HepG2 (cell line): Measurements from ENCODE around the gene ZNF444. TPM values are rescaled to one million over a fixed set of nuclear protein-coding genes. Genes with fewer than 3 reads are reported as not detected.

Source experiments
- ARID2 ChIP-seq: sonication (generic); formaldehyde crosslinking; IDR thresholded peaks from 2 replicates; pipeline ENCODE4 v1.8.1; 2022; ENCODE audit warnings: mild to moderate bottlenecking, missing genetic modification reagents, borderline replicate concordance
- ATF2 ChIP-seq: sonication (generic); formaldehyde crosslinking; IDR thresholded peaks from 2 replicates; pipeline ENCODE4 v1.4.0; 2020; ENCODE audit warnings: missing genetic modification reagents
- CREB3 ChIP-seq: sonication (generic); formaldehyde crosslinking; IDR thresholded peaks from 2 replicates; pipeline ENCODE4 v1.5.0; 2020; ENCODE audit warnings: missing genetic modification reagents
- GFI1 ChIP-seq: sonication (generic); formaldehyde crosslinking; IDR thresholded peaks from 2 replicates; pipeline ENCODE4 v1.5.0; 2020; ENCODE audit warnings: missing genetic modification reagents, mild to moderate bottlenecking, borderline replicate concordance
- HNF4G ChIP-seq, 2 experiments: sonication (generic) in 1 of 2; formaldehyde crosslinking in 1 of 2; IDR thresholded peaks; 2 replicates each; pipeline versions ENCODE4 v1.4.0 to v1.6.1; 2011 to 2020; ENCODE audit warnings: borderline replicate concordance in 2 of 2, low read depth in 2 of 2, mild to moderate bottlenecking in 2 of 2, low read length in 1 of 2, missing genetic modification reagents in 1 of 2, moderate library complexity in 1 of 2
- MAZ ChIP-seq, 2 experiments: sonication (generic) in 1 of 2; formaldehyde crosslinking in 1 of 2; IDR thresholded peaks; 2 replicates each; pipeline versions ENCODE4 v1.5.0 to v1.6.1; 2012 to 2020; ENCODE audit warnings: low read depth in 2 of 2, mild to moderate bottlenecking in 2 of 2, borderline replicate concordance in 1 of 2, improper control_type of control experiment in 1 of 2, low read length in 1 of 2, missing genetic modification reagents in 1 of 2, moderate library complexity in 1 of 2
- MEIS1 ChIP-seq: sonication (generic); formaldehyde crosslinking; IDR thresholded peaks from 2 replicates; pipeline ENCODE4 v1.9.0; 2021; ENCODE audit warnings: mild to moderate bottlenecking, missing genetic modification reagents, moderate library complexity, borderline replicate concordance
- RNF219 ChIP-seq: sonication (generic); formaldehyde crosslinking; IDR thresholded peaks from 2 replicates; pipeline ENCODE4 v1.5.0; 2020; ENCODE audit warnings: mild to moderate bottlenecking, missing genetic modification reagents
- STAG1 ChIP-seq: sonication (generic); formaldehyde crosslinking; IDR thresholded peaks from 2 replicates; pipeline ENCODE4 v1.4.0; 2020; ENCODE audit warnings: missing genetic modification reagents
- TAF15 ChIP-seq: fragments of 200-400 bp; formaldehyde crosslinking; IDR thresholded peaks from one replicate; pipeline ENCODE4 v1.6.1; 2018; ENCODE audit warnings: mild to moderate bottlenecking, low read depth, low read length; ENCODE audit not compliant: poor library complexity, severe bottlenecking
- ZNF10 ChIP-seq: sonication (generic); formaldehyde crosslinking; IDR thresholded peaks from 2 replicates; pipeline ENCODE4 v1.4.0; 2020; ENCODE audit warnings: mild to moderate bottlenecking, low read depth, missing genetic modification reagents, borderline replicate concordance
- ZNF460 ChIP-seq: sonication (generic); formaldehyde crosslinking; IDR thresholded peaks from 2 replicates; pipeline ENCODE4 v1.5.1; 2020; ENCODE audit warnings: missing genetic modification reagents, mild to moderate bottlenecking, borderline replicate concordance
- ZNF772 ChIP-seq: sonication (generic); formaldehyde crosslinking; IDR thresholded peaks from 2 replicates; pipeline ENCODE4 v1.5.0; 2020; ENCODE audit warnings: mild to moderate bottlenecking, missing genetic modification reagents
- polyA plus RNA-seq, 8 experiments: library from polyadenylated mRNA; depleted of rRNA in 3 of 8; stranded (reverse) in 7 of 8; unstranded in 1 of 8; fragments of >200 nt; fragmentation: Illumina TruSeq in 4 of 8; extraction: Trizol in 4 of 8; gene quantifications; 2 replicates each; pipeline versions ENCODE4 v1.2.1 to v1.2.3, GENCODE V29; 2011 to 2016; ENCODE audit warnings: low read depth in 4 of 8, missing spikeins in 1 of 8, mixed read lengths in 1 of 8; ENCODE audit not compliant: insufficient read depth in 1 of 8
- total RNA-seq, 5 experiments: library from RNA; depleted of rRNA; stranded (reverse); fragments of >200 nt; fragmentation: Illumina TruSeq; extraction: Trizol; gene quantifications; 2 replicates each; pipeline ENCODE4 v1.2.3, GENCODE V29; 2016; ENCODE audit warnings: low read depth in 1 of 5
- TF ChIP-seq, protein P1 (sequence below): sonication (generic); formaldehyde crosslinking; IDR thresholded peaks from 2 replicates; pipeline ENCODE4 v1.9.0; 2021; ENCODE audit warnings: missing genetic modification reagents, borderline replicate concordance
- TF ChIP-seq, protein P2 (sequence below): sonication (generic); formaldehyde crosslinking; IDR thresholded peaks from 2 replicates; pipeline ENCODE4 v1.9.0; 2021; ENCODE audit warnings: missing genetic modification reagents, borderline replicate concordance

The ZNF444 gene
- total and polyA plus RNA-seq, 2 of the 13 experiments (the other 11 are each of a cell fraction or from before 2014, with no cell fraction given): 27.4 to 30.3 TPM

DNA sequence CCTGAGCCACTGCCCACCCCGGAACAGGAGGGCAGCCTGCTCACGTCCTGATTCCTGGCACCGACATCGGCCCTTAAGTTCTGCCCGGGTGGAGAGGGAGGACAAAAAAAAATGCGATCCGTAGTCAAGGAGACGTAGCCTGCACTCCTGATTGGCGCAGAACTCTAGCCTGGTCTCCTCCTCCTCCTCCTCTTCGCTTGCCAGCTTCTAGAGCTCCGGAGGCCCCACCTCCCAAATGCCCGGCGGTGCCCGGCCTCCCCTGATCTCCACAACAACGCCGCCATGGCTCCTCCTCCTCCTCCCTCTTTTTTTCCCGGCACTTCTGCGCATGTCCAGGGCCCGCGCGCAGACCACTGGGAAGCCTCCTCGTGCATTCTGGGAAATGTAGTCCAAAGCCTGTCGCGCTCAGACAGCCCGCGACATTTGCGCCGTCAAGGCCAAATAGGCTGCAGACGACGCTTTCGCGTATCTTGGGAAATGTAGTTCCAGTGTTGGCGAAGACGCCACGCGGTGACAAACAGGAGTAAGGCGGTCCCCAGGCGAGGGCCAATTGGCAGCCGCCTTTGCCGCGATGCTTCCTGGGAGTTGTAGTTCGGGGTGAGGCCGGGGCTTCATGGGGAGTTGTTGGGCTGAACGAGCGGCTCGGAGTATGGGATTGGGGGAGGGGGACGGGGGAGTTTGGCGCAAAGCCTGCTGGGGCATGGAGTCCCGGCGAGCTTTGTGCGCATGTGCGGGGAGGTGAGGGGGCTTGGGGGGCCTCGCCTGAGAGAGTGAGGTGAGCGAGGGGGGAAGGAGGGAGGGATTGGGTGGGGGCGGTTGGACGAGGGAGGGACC is at the start of gene ZNF444 (continued):
- TF ChIP-seq MAZ (IDR thresholded peaks at IDR 0.05; ENCODE audit: borderline replicate concordance, low read depth, low read length) (peak; percentile 33; the same call in 1 of the 2 replicates), MAZ (CRISPR knock-in tag; IDR thresholded peaks at IDR 0.05; ENCODE audit: low read depth) (peak; percentile 45; the same call in 1 of the 2 replicates), ZNF10 (CRISPR knock-in tag) (no peak), ATF2 (peak; percentile 77; the same call in 1 of the 2 replicates), STAG1 (CRISPR knock-in tag) (no peak), MEIS1 (CRISPR knock-in tag) (no peak; the same call in 1 of the 2 replicates), ZNF460 (no peak), ARID2 (CRISPR knock-in tag) (no peak), RNF219 (CRISPR knock-in tag) (no peak), HNF4G (IDR thresholded peaks at IDR 0.05; ENCODE audit: borderline replicate concordance, low read depth, low read length) (no peak), HNF4G (CRISPR knock-in tag; IDR thresholded peaks at IDR 0.05; ENCODE audit: borderline replicate concordance, low read depth) (no peak), ZNF772 (no peak), TAF15 (no peak), CREB3 (CRISPR knock-in tag) (no peak), GFI1 (CRISPR knock-in tag) (no peak)
- TF ChIP-seq, protein P1, sequence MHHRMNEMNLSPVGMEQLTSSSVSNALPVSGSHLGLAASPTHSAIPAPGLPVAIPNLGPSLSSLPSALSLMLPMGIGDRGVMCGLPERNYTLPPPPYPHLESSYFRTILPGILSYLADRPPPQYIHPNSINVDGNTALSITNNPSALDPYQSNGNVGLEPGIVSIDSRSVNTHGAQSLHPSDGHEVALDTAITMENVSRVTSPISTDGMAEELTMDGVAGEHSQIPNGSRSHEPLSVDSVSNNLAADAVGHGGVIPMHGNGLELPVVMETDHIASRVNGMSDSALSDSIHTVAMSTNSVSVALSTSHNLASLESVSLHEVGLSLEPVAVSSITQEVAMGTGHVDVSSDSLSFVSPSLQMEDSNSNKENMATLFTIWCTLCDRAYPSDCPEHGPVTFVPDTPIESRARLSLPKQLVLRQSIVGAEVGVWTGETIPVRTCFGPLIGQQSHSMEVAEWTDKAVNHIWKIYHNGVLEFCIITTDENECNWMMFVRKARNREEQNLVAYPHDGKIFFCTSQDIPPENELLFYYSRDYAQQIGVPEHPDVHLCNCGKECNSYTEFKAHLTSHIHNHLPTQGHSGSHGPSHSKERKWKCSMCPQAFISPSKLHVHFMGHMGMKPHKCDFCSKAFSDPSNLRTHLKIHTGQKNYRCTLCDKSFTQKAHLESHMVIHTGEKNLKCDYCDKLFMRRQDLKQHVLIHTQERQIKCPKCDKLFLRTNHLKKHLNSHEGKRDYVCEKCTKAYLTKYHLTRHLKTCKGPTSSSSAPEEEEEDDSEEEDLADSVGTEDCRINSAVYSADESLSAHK (CRISPR knock-in tag): no peak
- TF ChIP-seq, protein P2, sequence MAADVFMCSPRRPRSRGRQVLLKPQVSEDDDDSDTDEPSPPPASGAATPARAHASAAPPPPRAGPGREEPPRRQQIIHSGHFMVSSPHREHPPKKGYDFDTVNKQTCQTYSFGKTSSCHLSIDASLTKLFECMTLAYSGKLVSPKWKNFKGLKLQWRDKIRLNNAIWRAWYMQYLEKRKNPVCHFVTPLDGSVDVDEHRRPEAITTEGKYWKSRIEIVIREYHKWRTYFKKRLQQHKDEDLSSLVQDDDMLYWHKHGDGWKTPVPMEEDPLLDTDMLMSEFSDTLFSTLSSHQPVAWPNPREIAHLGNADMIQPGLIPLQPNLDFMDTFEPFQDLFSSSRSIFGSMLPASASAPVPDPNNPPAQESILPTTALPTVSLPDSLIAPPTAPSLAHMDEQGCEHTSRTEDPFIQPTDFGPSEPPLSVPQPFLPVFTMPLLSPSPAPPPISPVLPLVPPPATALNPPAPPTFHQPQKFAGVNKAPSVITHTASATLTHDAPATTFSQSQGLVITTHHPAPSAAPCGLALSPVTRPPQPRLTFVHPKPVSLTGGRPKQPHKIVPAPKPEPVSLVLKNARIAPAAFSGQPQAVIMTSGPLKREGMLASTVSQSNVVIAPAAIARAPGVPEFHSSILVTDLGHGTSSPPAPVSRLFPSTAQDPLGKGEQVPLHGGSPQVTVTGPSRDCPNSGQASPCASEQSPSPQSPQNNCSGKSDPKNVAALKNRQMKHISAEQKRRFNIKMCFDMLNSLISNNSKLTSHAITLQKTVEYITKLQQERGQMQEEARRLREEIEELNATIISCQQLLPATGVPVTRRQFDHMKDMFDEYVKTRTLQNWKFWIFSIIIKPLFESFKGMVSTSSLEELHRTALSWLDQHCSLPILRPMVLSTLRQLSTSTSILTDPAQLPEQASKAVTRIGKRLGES (CRISPR knock-in tag): no peak
